Activated T-cell treated with anti-CD3 and anti-CD28 coated beads, Interleukin-2, amount 50 U/mL, for 24 hours (primary cell): Measurements from ENCODE around the gene TOMT.

Experiments
- DNase-seq: peaks from one replicate; pipeline ENCODE4 v3.0.0-alpha.2; 2020
- H3K27ac Mint-ChIP-seq: 2 replicates; pipeline ENCODE4 v1.8.0; 2020; ENCODE audit warnings: mild to moderate bottlenecking, mixed read lengths
- H3K27me3 Mint-ChIP-seq: 2 replicates; pipeline ENCODE4 v1.8.0; 2020; ENCODE audit warnings: mixed read lengths
- H3K36me3 Mint-ChIP-seq: 2 replicates; pipeline ENCODE4 v1.8.0; 2020; ENCODE audit warnings: low read depth, mixed read lengths
- H3K4me1 Mint-ChIP-seq: 2 replicates; pipeline ENCODE4 v1.8.0; 2020; ENCODE audit warnings: low read depth, mixed read lengths
- H3K4me3 Mint-ChIP-seq: 2 replicates; pipeline ENCODE4 v1.8.0; 2020; ENCODE audit warnings: mild to moderate bottlenecking, moderate library complexity, mixed read lengths
- H3K9me3 Mint-ChIP-seq: 2 replicates; pipeline ENCODE4 v1.8.0; 2020; ENCODE audit warnings: mixed read lengths

The TOMT gene, protein sequence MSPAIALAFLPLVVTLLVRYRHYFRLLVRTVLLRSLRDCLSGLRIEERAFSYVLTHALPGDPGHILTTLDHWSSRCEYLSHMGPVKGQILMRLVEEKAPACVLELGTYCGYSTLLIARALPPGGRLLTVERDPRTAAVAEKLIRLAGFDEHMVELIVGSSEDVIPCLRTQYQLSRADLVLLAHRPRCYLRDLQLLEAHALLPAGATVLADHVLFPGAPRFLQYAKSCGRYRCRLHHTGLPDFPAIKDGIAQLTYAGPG

DNA sequence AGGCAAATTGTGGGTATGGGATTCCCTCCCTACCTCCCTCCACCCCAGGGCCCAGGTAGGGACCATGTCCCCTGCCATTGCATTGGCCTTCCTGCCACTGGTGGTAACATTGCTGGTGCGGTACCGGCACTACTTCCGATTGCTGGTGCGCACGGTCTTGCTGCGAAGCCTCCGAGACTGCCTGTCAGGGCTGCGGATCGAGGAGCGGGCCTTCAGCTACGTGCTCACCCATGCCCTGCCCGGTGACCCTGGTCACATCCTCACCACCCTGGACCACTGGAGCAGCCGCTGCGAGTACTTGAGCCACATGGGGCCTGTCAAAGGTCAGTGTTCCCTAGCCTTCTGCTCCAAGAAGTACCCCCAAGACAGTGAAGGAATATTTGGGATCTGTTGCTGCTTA, at the start of gene TOMT:
TSS of gene TOMT (plus strand) at position 37 of the 400 bp plus-strand sequence. CDS start at position 65, 28 bp downstream.
- H3K4me1 Mint-ChIP-seq: peaks cover 28% of the 10 kb centered on the region
- no peaks in the 10 kb centered on the region for H3K9me3 Mint-ChIP-seq
- peaks cover 63% of the 10 kb centered on the region for H3K36me3 Mint-ChIP-seq
- no peaks in the 10 kb centered on the region for H3K27me3 Mint-ChIP-seq
- DNase-seq: no peak
- H3K4me3 Mint-ChIP-seq: no peak within 1 kb of the TSS
- peak within 1 kb of the TSS; percentile 39 for H3K27ac Mint-ChIP-seq

DNA sequence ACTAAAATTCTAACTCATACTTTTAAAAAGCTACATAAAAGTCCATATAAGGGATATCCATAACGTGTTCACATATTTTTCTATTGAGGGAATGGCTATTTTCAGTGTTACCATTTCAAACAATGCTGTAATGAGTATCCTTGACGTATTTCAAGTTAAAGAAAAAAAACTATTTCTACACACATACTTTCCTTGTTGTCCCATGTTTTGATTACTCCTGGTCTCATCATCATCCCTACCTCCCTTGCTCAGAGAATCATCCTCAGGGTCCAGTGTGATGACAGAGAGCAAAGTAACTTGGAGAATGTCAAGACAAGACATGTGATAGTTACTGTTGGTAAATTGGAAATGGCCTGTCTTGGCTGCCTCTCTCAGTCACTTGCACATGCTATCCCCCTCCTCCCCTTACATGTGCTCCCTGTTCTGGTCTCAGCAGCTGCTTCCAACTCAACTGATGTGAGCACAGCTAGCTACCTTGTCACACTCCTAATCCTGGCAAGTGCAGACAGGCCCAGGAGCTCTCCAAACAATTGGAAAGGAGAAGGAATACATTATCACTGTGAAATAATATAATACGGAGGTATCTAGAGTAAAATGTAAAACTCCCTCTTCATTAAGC, 47.2 kb upstream of the TOMT start:
- Mint-ChIP-seq H3K4me3 (no peak overlapping the region), H3K27me3 (no peaks in the 10 kb centered on the region), H3K27ac (no peak overlapping the region), H3K4me1 (no peaks in the 10 kb centered on the region), H3K36me3 (peaks cover 51% of the 10 kb centered on the region), H3K9me3 (no peaks in the 10 kb centered on the region)
- DNase-seq: no peak

GRCh38 chr11:72061739-72062396, 43.9 kb upstream of the TOMT start:
- no peaks in the 10 kb centered on the region for H3K27me3 Mint-ChIP-seq
- H3K9me3 Mint-ChIP-seq: no peaks in the 10 kb centered on the region
- no peak overlapping the region for H3K27ac Mint-ChIP-seq
- DNase-seq: no peak
- no peaks in the 10 kb centered on the region for H3K4me1 Mint-ChIP-seq
- peaks cover 53% of the 10 kb centered on the region for H3K36me3 Mint-ChIP-seq
- H3K4me3 Mint-ChIP-seq: no peak overlapping the region

GRCh38 chr11:72066855-72067254, 38.9 kb upstream of the TOMT start:
- peaks cover 36% of the 10 kb centered on the region for H3K4me1 Mint-ChIP-seq
- H3K27me3 Mint-ChIP-seq: no peaks in the 10 kb centered on the region

GRCh38 chr11:72067266-72067665, 38.5 kb upstream of the TOMT start:
- Mint-ChIP-seq H3K27me3 (no peaks in the 10 kb centered on the region), H3K9me3 (no peaks in the 10 kb centered on the region), H3K27ac (peak overlapping the region; percentile 45), H3K4me3 (no peak overlapping the region), H3K36me3 (peaks cover 61% of the 10 kb centered on the region), H3K4me1 (peaks cover 40% of the 10 kb centered on the region)
- no peak for DNase-seq

More at GRCh38 chr11:72066855-72067254, 38.9 kb upstream of the TOMT start:
- Mint-ChIP-seq H3K9me3 (no peaks in the 10 kb centered on the region), H3K36me3 (peaks cover 64% of the 10 kb centered on the region), H3K4me3 (no peak overlapping the region), H3K27ac (no peak overlapping the region)
- DNase-seq: no peak

GRCh38 chr11:72067676-72068075, 38.0 kb upstream of the TOMT start:
- Mint-ChIP-seq H3K27ac (peak overlapping the region; percentile 45), H3K27me3 (no peaks in the 10 kb centered on the region), H3K9me3 (no peaks in the 10 kb centered on the region), H3K4me1 (peaks cover 44% of the 10 kb centered on the region), H3K4me3 (no peak overlapping the region), H3K36me3 (peaks cover 60% of the 10 kb centered on the region)
- no peak for DNase-seq

- DNase-seq: no peak
- Mint-ChIP-seq H3K36me3 (peaks cover 59% of the 10 kb centered on the region), H3K9me3 (no peaks in the 10 kb centered on the region), H3K4me1 (peaks cover 49% of the 10 kb centered on the region), H3K4me3 (no peak overlapping the region), H3K27me3 (no peaks in the 10 kb centered on the region), H3K27ac (peak overlapping the region; percentile 26)
Measured at GRCh38 chr11:72069200-72069599, 36.5 kb upstream of the TOMT start.

DNA sequence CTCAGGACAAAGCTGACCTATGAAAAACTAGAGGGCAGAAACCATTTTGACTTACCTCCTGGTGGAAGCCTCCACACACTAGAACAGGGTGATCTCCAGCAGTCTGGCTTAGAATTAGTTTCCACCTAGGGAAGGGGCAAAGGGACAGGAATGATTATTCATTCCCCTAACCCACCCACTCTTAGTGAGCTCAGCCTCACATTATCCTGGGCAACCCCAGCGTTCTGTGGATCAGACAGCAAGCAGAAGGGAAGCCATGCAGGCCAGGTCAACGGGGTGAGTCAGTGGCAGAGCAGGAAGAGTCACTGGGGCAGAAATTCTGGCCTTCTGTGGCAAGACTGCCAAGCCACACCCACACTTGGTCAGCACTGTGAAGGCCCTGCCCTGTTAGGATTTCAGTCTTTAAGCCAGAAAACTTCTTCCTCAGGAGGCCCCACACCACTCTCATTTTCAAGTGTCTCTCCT, 35.9 kb upstream of the TOMT start:
- no peaks in the 10 kb centered on the region for H3K9me3 Mint-ChIP-seq
- no peak for DNase-seq
- H3K4me1 Mint-ChIP-seq: peaks cover 49% of the 10 kb centered on the region
- peaks cover 62% of the 10 kb centered on the region for H3K36me3 Mint-ChIP-seq
- no peak overlapping the region for H3K4me3 Mint-ChIP-seq
- H3K27ac Mint-ChIP-seq: peak overlapping the region; percentile 26
- no peaks in the 10 kb centered on the region for H3K27me3 Mint-ChIP-seq

DNA sequence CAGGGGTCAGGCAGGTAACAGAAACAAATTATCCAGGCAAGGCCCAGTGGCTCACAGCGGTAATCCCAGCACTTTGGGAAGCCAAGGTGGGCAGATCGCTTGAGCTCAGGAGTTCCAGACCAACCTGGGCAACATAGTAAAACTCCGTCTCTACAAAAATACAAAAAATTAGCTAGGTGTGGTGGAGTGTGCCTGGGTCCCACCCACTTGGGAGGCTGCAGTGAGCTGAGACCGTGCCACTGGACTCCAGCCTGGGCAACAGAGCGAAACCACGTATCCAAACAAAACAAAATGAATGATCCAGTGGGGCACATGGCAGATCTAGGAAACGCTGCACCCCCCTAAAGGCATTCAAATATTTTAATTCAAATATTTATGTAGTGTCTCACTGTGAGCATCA, 35.2 kb upstream of the TOMT start:
- H3K4me3 Mint-ChIP-seq: no peak overlapping the region
- H3K27ac Mint-ChIP-seq: peak overlapping the region; percentile 26

DNA sequence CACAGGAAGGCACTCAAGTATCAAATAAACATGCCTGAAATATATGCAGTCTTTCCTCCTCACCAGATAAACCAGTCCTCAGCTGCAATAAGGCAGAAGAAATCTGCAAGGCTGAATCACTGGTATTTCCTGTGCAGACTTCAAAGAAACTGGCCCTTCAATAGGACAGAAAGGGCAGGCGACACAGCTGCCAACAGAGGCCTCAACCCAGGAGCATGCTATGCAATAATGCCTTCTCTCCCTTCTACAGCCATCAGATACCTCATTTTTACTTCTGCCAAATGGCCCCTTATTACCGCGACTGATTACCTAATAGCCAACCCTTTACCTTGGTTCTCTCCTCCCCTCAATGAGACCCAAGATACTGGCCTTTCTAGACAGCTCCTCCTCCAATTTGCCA, 33.4 kb upstream of the TOMT start:
- Mint-ChIP-seq H3K27ac (no peak overlapping the region), H3K4me1 (peaks cover 55% of the 10 kb centered on the region), H3K36me3 (peaks cover 64% of the 10 kb centered on the region), H3K9me3 (no peaks in the 10 kb centered on the region), H3K27me3 (no peaks in the 10 kb centered on the region), H3K4me3 (no peak overlapping the region)
- DNase-seq: no peak

More for the DNA sequence above, 35.2 kb upstream of the TOMT start:
- Mint-ChIP-seq H3K27me3 (no peaks in the 10 kb centered on the region), H3K36me3 (peaks cover 65% of the 10 kb centered on the region), H3K4me1 (peaks cover 49% of the 10 kb centered on the region), H3K9me3 (no peaks in the 10 kb centered on the region)
- no peak for DNase-seq

GRCh38 chr11:72075109-72075508, 30.6 kb upstream of the TOMT start:
- Mint-ChIP-seq H3K36me3 (peaks cover 48% of the 10 kb centered on the region), H3K4me3 (no peak overlapping the region), H3K9me3 (no peaks in the 10 kb centered on the region), H3K27me3 (no peaks in the 10 kb centered on the region), H3K27ac (no peak overlapping the region), H3K4me1 (peaks cover 51% of the 10 kb centered on the region)
- DNase-seq: no peak

DNA sequence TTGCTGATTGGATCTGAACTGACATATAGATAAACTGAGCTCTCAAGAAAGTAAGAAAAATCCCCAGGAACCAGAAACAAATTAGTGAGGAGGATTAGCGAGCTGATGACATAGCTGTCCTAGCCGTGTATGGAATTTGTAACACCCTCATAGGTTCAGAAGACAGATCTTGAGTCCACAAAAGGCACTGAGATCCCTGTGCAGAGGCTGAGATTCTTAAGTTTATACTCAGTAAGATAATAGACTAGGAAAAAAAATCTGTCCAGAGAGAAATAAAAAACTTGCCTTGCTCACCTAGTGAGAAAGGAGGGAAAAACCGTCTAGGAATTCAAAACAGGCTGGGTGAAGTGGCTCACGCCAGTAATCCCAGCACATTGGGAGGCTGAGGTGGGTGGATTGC, 30.0 kb upstream of the TOMT start:
- Mint-ChIP-seq H3K4me1 (peaks cover 48% of the 10 kb centered on the region), H3K27me3 (no peaks in the 10 kb centered on the region), H3K27ac (no peak overlapping the region)

GRCh38 chr11:72078477-72078876, 27.2 kb upstream of the TOMT start:
- H3K4me3 Mint-ChIP-seq: peak overlapping the region; percentile 96
- H3K27ac Mint-ChIP-seq: peak overlapping the region; percentile 60
- peaks cover 46% of the 10 kb centered on the region for H3K4me1 Mint-ChIP-seq
- H3K36me3 Mint-ChIP-seq: peaks cover 40% of the 10 kb centered on the region
- no peak for DNase-seq
- no peaks in the 10 kb centered on the region for H3K27me3 Mint-ChIP-seq
- no peaks in the 10 kb centered on the region for H3K9me3 Mint-ChIP-seq

More for the DNA sequence above, 30.0 kb upstream of the TOMT start:
- no peaks in the 10 kb centered on the region for H3K9me3 Mint-ChIP-seq
- no peak for DNase-seq
- H3K4me3 Mint-ChIP-seq: no peak overlapping the region
- peaks cover 47% of the 10 kb centered on the region for H3K36me3 Mint-ChIP-seq

- DNase-seq: no peak
- Mint-ChIP-seq H3K27me3 (no peaks in the 10 kb centered on the region), H3K27ac (peak overlapping the region; percentile 99), H3K9me3 (no peaks in the 10 kb centered on the region), H3K4me1 (peaks cover 46% of the 10 kb centered on the region), H3K36me3 (peaks cover 32% of the 10 kb centered on the region), H3K4me3 (peak overlapping the region; percentile 96)
Measured at GRCh38 chr11:72079819-72080325, 25.9 kb upstream of the TOMT start.
